ENCODE results near the gene CAPN7. TPM values are rescaled to one million over a fixed set of nuclear protein-coding genes. Genes with fewer than 3 reads are reported as not detected.
A peak's percentile ranks its signal among the peaks of the same experiment; 100 is the strongest.

The CAPN7 gene
- total and polyA plus RNA-seq, 2 donors (not counting 1 experiment from before 2014, with no cell fraction given) = 40.4 to 85.9 TPM

DNA sequence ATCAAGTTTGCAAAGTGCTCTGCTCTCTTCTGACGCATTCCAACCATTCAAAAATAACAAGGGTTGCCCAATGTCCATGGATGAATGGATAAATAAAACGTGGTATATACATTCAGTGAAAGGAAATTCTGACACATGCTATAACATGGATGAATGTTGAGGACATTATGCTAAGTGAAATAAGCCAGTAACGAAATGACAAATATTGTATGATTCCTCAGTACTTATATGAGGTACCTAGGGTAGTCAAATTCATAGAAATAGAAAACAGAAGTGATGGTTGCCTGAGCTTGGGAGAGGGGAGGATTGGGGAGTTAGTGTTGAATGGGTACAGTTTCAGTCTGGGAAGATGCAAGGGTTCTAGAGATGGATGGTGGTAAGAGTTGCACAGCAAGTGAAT, 92.5 kb downstream of the CAPN7 start:
- peaks cover 78% of the 10 kb centered on the region for H3K4me1 Mint-ChIP-seq
- CTCF ChIA-PET = interaction anchor here (1.5 to 4.3 kb wide), 2 partner anchors 31 kb away, joined by 5 to 25 read pairs; no protein-coding TSS in a partner anchor
- H3K4me3 Mint-ChIP-seq = peak overlapping the region; percentile 6

DNA sequence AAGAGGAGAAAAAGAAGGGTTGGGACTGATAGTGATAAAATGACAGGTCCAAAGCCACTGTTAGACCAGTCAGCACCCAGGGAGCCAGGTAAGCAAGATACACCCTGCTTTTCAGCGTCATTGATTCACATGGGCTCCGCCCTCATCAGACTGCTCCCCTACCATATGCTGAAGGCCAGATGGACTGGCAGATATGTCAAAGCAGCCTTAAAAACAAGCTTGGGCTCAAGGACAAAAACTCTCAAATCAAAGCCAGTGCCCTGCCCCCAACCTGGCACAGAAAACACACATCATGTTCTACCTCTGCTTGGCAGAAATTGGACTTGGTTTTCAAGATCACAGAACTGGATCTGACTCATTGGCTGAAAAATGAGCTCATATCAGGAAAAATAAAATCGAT, 93.0 kb downstream of the CAPN7 start:
- H2AFZ ChIP-seq (ENCODE audit: insufficient read depth, low read depth, low read length, poor library complexity, severe bottlenecking) = no peak overlapping the region
- H3K4me1 ChIP-seq (ENCODE audit: control insufficient read depth in 2 of 2, insufficient read depth in 2 of 2, low read length in 2 of 2) = peaks cover 76 to 80% of the 10 kb centered on the region in 2 donors
- H3K4me3 ChIP-seq (ENCODE audit: control extremely low read depth in 1 of 5, extremely low read depth in 1 of 5, insufficient read depth in 1 of 5, low read depth in 2 of 5, low read length in 4 of 5) = no peak overlapping the region
- peak overlapping the region in 1 of 2 donors; percentile 87 for H3K27ac ChIP-seq (ENCODE audit: low read length in 2 of 2)
- peak overlapping the region; percentile 24 for H3K4me2 ChIP-seq (replicated peaks; ENCODE audit: low read depth, low read length, poor library complexity, severe bottlenecking)
- no peak for DNase-seq
- H3K4me3 Mint-ChIP-seq = no peak overlapping the region
- POLR2A ChIA-PET = interaction anchor here (0.7 kb wide), 1 partner anchor 29 kb away, joined by 3 read pairs; no protein-coding TSS in a partner anchor
- H3K9me3 Mint-ChIP-seq (ENCODE audit: insufficient read depth) = no peaks in the 10 kb centered on the region
- peaks cover 80% of the 10 kb centered on the region for H3K4me1 Mint-ChIP-seq
- peaks cover 3 to 50% of the 10 kb centered on the region in 2 experiments for H3K36me3 ChIP-seq (replicated peaks in 1 of 2; ENCODE audit: control extremely low read depth in 1 of 2, control insufficient read depth in 1 of 2, extremely low read depth in 1 of 2, insufficient read depth in 2 of 2, low read length in 1 of 2)
- peak overlapping the region; percentile 43 for H3K27ac Mint-ChIP-seq
- no peak overlapping the region for H3K9ac ChIP-seq (ENCODE audit: low read length)
- CTCF ChIA-PET = interaction anchor here (0.8 to 2.2 kb wide), 5 partner anchors 9 to 68 kb away, joined by 3 to 9 read pairs (median 6); no protein-coding TSS in a partner anchor
- intact Hi-C loops (cut with micrococcal nuclease) = no loop called here
- ATAC-seq (ENCODE audit: low read depth) = no peak
- peaks cover 90% of the 10 kb centered on the region for H3K79me2 ChIP-seq (ENCODE audit: control insufficient read depth, insufficient read depth, low read length)
- H3K27me3 ChIP-seq (replicated peaks in 1 of 4; ENCODE audit: control extremely low read depth in 1 of 4, control insufficient read depth in 3 of 4, insufficient read depth in 4 of 4, low read length in 3 of 4) = no peaks in the 10 kb centered on the region
- TF ChIP-seq EZH2 (IDR thresholded peaks at IDR 0.05; ENCODE audit: borderline replicate concordance, insufficient read depth, low read depth, low read length, poor library complexity, severe bottlenecking) = no peak
- TF ChIP-seq, protein P1, sequence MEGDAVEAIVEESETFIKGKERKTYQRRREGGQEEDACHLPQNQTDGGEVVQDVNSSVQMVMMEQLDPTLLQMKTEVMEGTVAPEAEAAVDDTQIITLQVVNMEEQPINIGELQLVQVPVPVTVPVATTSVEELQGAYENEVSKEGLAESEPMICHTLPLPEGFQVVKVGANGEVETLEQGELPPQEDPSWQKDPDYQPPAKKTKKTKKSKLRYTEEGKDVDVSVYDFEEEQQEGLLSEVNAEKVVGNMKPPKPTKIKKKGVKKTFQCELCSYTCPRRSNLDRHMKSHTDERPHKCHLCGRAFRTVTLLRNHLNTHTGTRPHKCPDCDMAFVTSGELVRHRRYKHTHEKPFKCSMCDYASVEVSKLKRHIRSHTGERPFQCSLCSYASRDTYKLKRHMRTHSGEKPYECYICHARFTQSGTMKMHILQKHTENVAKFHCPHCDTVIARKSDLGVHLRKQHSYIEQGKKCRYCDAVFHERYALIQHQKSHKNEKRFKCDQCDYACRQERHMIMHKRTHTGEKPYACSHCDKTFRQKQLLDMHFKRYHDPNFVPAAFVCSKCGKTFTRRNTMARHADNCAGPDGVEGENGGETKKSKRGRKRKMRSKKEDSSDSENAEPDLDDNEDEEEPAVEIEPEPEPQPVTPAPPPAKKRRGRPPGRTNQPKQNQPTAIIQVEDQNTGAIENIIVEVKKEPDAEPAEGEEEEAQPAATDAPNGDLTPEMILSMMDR (IDR thresholded peaks at IDR 0.05) = no peak
- WGBS (ENCODE audit: insufficient coverage) = 88% methylated on average over 2 of the region's 3 CpGs
- no peaks in the 10 kb centered on the region for H3K9me3 ChIP-seq (ENCODE audit: control extremely low read depth in 1 of 3, control insufficient read depth in 2 of 3, insufficient read depth in 1 of 3, low read length in 2 of 3)
- no peaks in the 10 kb centered on the region for H3K27me3 Mint-ChIP-seq
- H4K20me1 ChIP-seq (ENCODE audit: control insufficient read depth, insufficient read depth, low read length, poor library complexity, severe bottlenecking) = peaks cover 64% of the 10 kb centered on the region

More for the DNA sequence above, 92.5 kb downstream of the CAPN7 start:
- Histone ChIP-seq H3K4me3 (ENCODE audit: control extremely low read depth in 1 of 5, extremely low read depth in 1 of 5, insufficient read depth in 1 of 5, low read depth in 2 of 5, low read length in 4 of 5) (no peak overlapping the region), H3K79me2 (ENCODE audit: control insufficient read depth, insufficient read depth, low read length) (peaks cover 89% of the 10 kb centered on the region), H3K27ac (ENCODE audit: low read length in 2 of 2) (peak overlapping the region in 1 of 2 donors; percentile 87), H3K9me3 (ENCODE audit: control extremely low read depth in 1 of 3, control insufficient read depth in 2 of 3, insufficient read depth in 1 of 3, low read length in 2 of 3) (no peaks in the 10 kb centered on the region), H3K4me1 (ENCODE audit: control insufficient read depth in 2 of 2, insufficient read depth in 2 of 2, low read length in 2 of 2) (peaks cover 76 to 80% of the 10 kb centered on the region in 2 donors), H3K36me3 (replicated peaks in 1 of 2; ENCODE audit: control extremely low read depth in 1 of 2, control insufficient read depth in 1 of 2, extremely low read depth in 1 of 2, insufficient read depth in 2 of 2, low read length in 1 of 2) (peaks cover 2 to 46% of the 10 kb centered on the region in 2 experiments), H3K27me3 (replicated peaks in 1 of 4; ENCODE audit: control extremely low read depth in 1 of 4, control insufficient read depth in 3 of 4, insufficient read depth in 4 of 4, low read length in 3 of 4) (no peaks in the 10 kb centered on the region), H2AFZ (ENCODE audit: insufficient read depth, low read depth, low read length, poor library complexity, severe bottlenecking) (no peak overlapping the region), H3K4me2 (replicated peaks; ENCODE audit: low read depth, low read length, poor library complexity, severe bottlenecking) (peak overlapping the region; percentile 24), H4K20me1 (ENCODE audit: control insufficient read depth, insufficient read depth, low read length, poor library complexity, severe bottlenecking) (peaks cover 60% of the 10 kb centered on the region), H3K9ac (ENCODE audit: low read length) (no peak overlapping the region)
- Mint-ChIP-seq H3K27me3 (no peaks in the 10 kb centered on the region), H3K9me3 (ENCODE audit: insufficient read depth) (no peaks in the 10 kb centered on the region), H3K27ac (peak overlapping the region; percentile 43)
- intact Hi-C loops (cut with micrococcal nuclease) = no loop called here
- 100% methylated on average over 1 of the region's 3 CpGs for WGBS (ENCODE audit: insufficient coverage)
- TF ChIP-seq, protein P1 (IDR thresholded peaks at IDR 0.05) = no peak
- TF ChIP-seq EZH2 (IDR thresholded peaks at IDR 0.05; ENCODE audit: borderline replicate concordance, insufficient read depth, low read depth, low read length, poor library complexity, severe bottlenecking) = no peak
- DNase-seq (no peak), ATAC-seq (ENCODE audit: low read depth) (no peak)
- POLR2A ChIA-PET = interaction anchor here (0.8 kb wide), 1 partner anchor 14 kb away, joined by 3 read pairs; no protein-coding TSS in a partner anchor
